Measurements from ENCODE around the gene PHACTR1.

PHACTR1 gene

GRCh38 chr6:13275435-13275989, 558.9 kb downstream of the PHACTR1 start:
- no peak for DNase-seq

- DNase-seq, result no peak
These were observed 560.7 kb downstream of the PHACTR1 start for GRCh38 chr6:13277231-13277630.

DNA sequence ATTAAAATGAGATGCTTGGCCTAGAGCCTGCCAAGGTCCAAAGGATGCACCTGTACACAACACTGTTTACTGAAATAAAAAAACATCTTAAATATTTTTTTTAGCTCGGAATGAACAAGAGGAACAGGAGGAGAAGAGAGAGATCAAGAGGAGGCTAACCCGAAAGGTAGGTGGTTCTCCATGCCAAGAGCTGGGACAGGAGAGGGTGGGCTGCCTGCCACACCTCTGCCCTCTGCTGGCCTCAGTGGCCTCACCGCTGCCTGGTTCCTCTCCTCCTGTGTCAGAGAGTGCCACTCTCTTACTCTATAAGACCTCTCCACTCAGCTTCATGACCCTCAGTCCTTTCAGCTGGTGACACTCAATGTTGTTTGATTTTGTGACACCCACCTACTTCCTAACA, 561.6 kb downstream of the PHACTR1 start:
- DNase-seq, result no peak

DNA sequence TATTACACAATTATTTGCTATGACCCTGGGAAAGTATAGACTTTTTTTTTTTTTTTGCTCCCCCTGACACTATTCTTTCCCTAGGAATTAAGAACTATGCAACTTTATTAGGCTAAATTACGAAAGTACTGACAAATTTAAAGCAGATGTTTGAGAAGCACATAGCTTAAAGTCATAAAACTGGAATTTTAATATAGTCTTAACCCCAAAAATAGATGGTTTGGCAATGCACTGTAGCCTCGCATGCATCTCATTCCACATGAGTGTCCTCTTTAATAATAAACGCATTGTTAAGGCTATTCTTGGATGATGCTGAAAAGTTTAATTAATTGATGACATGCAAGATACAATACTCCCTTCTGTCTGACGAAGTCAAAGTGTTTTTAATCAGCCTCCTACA, 562.4 kb downstream of the PHACTR1 start:
- no peak for DNase-seq

DNA sequence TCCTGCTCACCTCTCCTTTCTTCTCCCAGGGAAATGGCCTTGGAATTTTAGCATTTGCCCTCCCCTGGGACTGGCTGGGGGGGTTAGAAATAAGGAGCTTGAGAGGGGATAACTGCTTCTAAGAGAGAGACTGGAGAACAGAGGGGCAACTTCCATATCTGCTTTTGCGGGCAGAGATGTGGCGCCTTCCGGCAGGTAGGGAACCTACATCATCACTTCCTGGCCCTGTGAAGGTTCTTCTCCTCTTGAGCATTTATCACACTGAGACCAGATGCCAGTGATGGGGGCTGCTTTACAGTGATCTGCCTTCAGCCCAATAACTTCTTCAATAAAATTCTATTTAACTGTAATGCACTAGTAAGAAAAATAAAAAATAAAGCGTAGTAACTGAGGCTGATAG, 563.7 kb downstream of the PHACTR1 start:
- DNase-seq, result no peak

DNA sequence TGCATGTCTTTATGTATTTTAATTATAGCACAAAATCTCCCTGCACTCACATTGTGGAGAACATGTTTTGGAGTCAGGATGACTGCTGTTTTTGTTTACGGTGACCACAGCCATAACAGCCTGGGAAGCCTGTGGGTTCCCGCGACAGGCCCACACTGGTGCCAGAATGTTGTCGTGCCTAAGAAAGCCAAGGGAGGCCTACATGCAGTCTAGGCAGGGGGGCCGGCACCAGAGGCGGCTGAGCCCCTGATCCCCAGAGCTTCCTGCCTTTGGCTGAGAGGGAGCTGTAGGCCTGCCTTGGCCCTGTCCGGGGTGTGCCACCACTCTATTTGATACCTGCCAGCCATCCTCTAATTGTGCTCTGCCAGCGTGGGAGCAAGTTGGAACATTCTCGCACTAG, 565.1 kb downstream of the PHACTR1 start:
- DNase-seq, result no peak

- DNase-seq, result no peak
These were observed 566.0 kb downstream of the PHACTR1 start for GRCh38 chr6:13282393-13283069.

GRCh38 chr6:13283331-13283730, 566.8 kb downstream of the PHACTR1 start:
- DNase-seq, result no peak

- DNase-seq, result no peak
These were observed 568.1 kb downstream of the PHACTR1 start for GRCh38 chr6:13284646-13285045.

GRCh38 chr6:13285705-13286104, 569.1 kb downstream of the PHACTR1 start:
- DNase-seq, result no peak

- no peak for DNase-seq
These were observed 569.6 kb downstream of the PHACTR1 start for GRCh38 chr6:13286181-13286580.

DNA sequence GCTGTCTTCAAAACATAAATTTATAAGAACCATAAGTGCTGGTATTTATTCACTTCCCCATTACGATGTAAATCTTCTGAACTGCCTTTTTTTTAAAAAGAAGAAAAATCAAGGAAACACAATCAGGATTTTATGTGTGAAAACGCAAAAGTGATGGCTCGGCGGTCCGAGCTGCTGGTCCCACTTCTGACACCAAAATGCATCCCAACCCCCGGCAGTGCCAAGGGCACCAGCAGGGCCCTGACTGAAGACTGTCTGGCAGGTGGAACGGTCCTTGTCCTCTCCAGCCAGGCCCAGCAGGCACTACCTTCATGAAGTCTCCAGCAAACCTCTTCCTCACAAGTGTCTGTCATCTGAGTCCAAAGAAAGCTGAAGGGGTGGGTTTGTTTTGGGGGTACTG, 570.5 kb downstream of the PHACTR1 start:
- DNase-seq, result no peak

DNA sequence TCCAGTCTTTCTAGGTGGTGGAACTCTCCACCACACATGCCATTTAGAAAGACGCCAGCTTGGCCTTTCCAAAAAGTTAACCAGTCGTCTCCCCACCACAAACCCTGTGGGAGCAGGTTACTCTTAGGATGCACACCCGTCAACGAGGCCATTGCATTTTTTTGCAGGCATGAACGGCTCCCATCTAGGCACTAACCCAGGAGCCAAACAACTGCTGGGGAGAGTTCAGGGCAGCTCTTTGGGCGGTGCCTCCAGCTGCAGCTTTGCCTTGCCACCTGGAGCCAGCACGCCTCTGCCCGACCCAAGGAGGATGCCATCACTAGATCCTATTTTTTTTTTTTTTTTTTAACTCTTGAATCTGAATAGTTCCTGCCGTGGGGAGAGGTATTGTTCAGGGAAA, 571.9 kb downstream of the PHACTR1 start:
- DNase-seq, result no peak

- no peak for DNase-seq
These were observed 572.4 kb downstream of the PHACTR1 start for GRCh38 chr6:13288969-13289391.

- DNase-seq, result no peak
These were observed 573.3 kb downstream of the PHACTR1 start for GRCh38 chr6:13289789-13290318.

DNA sequence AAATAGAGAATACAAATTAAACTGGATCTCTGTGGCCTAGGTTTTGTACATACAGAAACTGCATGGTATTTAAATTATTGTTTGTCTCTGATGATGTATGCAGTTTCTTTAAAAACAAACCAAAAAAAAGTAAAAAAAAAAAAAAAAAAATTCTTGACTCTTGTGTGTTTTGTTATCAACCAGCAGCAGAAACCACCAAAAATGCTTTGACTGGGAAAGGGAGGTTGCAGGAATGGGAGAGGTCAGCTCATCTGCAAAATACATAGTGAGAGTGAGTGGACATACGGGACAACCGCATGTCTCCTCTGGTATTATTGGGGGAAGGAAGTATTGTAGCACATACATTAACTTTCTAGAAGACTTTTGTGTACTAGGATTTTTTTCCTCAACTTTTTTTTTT, 573.8 kb downstream of the PHACTR1 start:
- DNase-seq, result no peak

DNA sequence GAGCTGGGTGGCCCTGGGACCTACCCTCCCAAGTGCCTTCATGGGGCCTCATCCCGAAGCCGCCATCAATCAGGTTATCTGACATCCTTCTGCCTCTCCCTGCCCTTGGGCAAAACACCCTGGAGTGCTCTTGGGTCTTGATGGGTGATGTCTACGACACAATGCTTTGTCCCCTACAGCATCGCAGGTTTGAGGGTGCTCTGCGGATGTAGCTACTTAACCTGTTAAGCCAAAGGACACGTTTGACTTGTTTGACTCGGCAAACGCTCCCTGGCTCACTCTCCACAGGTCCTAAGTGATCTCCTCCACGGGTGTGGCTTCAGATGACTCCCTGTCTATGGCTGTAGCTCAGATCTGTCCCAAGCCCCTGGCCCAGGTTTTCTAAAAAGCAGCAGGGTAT, 576.2 kb downstream of the PHACTR1 start:
- no peak for DNase-seq

- DNase-seq, result no peak
These were observed 578.0 kb downstream of the PHACTR1 start for GRCh38 chr6:13294499-13295069.

- DNase-seq, result no peak
These were observed 579.0 kb downstream of the PHACTR1 start for GRCh38 chr6:13295576-13295975.

- DNase-seq, result no peak
These were observed 580.0 kb downstream of the PHACTR1 start for GRCh38 chr6:13296536-13296997.

GRCh38 chr6:13297391-13297790, 580.8 kb downstream of the PHACTR1 start:
- no peak for DNase-seq

DNA sequence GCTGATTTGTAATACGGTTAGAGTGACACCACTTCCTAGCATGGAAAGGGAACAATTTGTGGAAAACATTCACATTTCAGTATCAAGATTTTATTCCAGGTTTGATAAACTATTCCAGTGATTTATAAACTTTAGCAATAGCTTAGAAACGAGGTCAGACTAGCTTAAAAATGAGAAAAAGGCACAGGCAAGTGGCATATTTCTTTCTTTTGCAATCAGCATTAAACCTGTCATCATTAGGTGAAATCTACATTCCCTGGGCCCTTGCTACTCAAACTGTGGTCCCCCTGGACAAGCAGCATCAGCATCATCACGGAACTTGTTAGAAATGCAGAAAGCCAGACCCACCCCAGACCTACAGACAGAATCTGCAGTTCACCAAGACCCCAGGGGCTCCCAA, 581.9 kb downstream of the PHACTR1 start:
- DNase-seq, result no peak

- DNase-seq, result no peak
These were observed 582.8 kb downstream of the PHACTR1 start for GRCh38 chr6:13299403-13299821.

DNA sequence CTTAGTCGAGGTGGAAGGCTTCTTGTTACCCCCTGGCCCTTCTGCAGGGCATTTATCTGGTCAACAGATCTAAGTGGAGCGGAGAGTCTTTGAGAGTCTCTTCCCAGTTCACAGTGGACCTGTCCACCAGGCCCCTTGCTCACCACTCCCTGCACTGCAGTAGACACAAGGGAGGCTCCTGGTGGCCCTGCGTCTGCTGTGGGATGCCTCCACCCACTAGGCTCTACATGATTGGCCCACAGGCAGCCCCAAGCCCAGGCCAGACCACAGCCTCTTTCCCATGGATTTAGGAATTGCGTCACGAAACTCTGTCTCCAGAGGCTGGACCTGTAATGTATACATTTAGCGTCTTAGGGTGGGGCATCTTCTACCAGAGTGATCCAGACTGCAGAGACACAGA, 583.4 kb downstream of the PHACTR1 start:
- no peak for DNase-seq

Measured in stimulated activated naive CD4-positive, alpha-beta T cell (primary cell).